ENCODE measurements around the gene METTL15.
"Not testable (repeated sequence)": the region's sequence is repeated elsewhere in the genome, so short reads cannot be mapped to it uniquely, and the experiment has no call there.

The METTL15 gene

DNA sequence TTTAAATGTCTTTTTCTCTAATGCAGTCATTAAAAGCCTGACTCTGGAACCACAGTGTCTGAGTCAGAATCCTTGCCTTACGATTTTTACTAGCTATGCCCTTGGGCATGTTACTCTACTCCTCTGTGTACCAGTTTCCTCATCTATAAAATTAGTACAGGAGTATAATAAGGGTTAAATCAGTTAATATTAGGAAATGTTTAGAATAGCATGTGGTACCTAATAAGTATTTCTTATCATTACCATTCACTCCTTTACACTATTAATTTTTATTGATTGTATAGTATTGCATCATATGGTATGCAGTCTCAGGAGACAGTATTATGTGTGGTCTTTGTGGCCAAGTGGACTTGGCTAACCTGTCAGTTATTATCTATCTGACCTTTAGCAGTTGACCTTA, 68.2 kb downstream of the METTL15 start:
- no peak overlapping the region for H3K4me3 Mint-ChIP-seq
- H3K4me1 Mint-ChIP-seq = no peaks in the 10 kb centered on the region
- no peak for DNase-seq
- no peak overlapping the region for H3K27ac Mint-ChIP-seq
- peaks cover 11% of the 10 kb centered on the region for H3K9me3 Mint-ChIP-seq
- H3K27me3 Mint-ChIP-seq (ENCODE audit: low read depth, poor library complexity) = no peaks in the 10 kb centered on the region
- TF ChIP-seq, protein P1, sequence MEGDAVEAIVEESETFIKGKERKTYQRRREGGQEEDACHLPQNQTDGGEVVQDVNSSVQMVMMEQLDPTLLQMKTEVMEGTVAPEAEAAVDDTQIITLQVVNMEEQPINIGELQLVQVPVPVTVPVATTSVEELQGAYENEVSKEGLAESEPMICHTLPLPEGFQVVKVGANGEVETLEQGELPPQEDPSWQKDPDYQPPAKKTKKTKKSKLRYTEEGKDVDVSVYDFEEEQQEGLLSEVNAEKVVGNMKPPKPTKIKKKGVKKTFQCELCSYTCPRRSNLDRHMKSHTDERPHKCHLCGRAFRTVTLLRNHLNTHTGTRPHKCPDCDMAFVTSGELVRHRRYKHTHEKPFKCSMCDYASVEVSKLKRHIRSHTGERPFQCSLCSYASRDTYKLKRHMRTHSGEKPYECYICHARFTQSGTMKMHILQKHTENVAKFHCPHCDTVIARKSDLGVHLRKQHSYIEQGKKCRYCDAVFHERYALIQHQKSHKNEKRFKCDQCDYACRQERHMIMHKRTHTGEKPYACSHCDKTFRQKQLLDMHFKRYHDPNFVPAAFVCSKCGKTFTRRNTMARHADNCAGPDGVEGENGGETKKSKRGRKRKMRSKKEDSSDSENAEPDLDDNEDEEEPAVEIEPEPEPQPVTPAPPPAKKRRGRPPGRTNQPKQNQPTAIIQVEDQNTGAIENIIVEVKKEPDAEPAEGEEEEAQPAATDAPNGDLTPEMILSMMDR (IDR thresholded peaks at IDR 0.05) = no peak
- peaks cover 41% of the 10 kb centered on the region for H3K36me3 Mint-ChIP-seq (ENCODE audit: low read depth)

DNA sequence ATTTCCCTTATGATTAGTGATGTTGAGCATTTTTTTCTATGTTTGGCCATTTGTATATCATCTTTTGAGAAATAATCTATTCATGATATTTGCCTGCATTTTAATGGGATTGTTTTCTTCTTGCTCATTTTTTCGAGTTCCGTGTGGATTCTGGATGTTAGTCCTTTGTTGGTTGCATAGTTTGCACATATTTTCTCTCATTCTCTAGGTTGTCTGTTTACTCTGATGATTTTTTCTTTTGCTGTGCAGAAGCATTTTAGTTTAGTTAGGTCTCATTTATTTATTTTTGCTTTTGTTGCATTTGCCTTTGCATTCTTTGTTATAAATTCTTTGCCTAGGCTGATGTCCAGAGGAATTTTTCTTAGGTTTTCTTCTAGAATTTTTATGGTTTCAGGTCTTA, 87.3 kb downstream of the METTL15 start:
- Mint-ChIP-seq H3K27me3 (ENCODE audit: low read depth, poor library complexity) (no peaks in the 10 kb centered on the region), H3K4me1 (no peaks in the 10 kb centered on the region), H3K9me3 (peaks cover 8% of the 10 kb centered on the region), H3K4me3 (no peak overlapping the region), H3K27ac (no peak overlapping the region), H3K36me3 (ENCODE audit: low read depth) (peaks cover 40% of the 10 kb centered on the region)
- no peak for DNase-seq
- TF ChIP-seq, protein P1 (IDR thresholded peaks at IDR 0.05) = no peak

DNA sequence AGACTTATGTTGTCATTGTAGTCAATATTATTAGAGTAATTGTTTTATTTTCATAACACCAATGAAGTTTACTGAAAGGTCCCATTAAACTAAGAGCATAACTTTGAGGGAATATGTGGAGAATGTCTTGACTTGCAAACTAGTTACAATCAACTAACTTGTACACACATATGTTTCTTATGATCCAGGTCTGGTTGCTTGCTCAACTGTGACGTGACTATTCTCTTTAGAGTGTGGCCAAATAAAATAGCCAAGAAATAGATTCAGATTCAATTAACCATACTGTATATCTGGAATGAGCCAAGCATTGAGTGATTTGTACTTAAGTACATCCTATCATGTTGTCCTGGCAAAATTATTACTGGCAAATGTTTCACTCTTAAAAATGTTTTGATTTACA, 101.7 kb downstream of the METTL15 start:
- TF ChIP-seq, protein P1 (IDR thresholded peaks at IDR 0.05) = no peak
- no peak for DNase-seq
- Mint-ChIP-seq H3K36me3 (ENCODE audit: low read depth) (peaks cover 35% of the 10 kb centered on the region), H3K9me3 (peaks cover 8% of the 10 kb centered on the region), H3K27me3 (ENCODE audit: low read depth, poor library complexity) (no peaks in the 10 kb centered on the region), H3K4me1 (no peaks in the 10 kb centered on the region), H3K27ac (no peak overlapping the region), H3K4me3 (no peak overlapping the region)

DNA sequence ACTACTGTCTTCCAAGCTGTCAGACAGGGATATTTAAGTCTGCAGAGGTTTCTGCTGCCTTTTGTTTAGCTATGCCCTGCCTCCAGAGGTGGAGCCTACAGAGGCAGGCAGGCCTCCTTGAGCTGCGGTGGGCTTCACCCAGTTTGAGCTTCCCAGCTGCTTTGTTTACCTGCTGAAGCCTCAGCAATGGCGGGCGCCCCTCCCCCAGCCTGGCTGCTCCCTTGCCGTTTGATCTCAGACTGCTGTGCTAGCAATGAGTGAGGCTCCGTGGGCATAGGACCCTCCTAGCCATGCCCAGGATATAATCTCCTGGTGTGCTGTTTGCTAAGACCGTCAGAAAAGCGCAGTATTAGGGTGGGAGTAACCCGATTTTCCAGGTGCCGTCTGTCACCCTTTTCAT, 113.9 kb downstream of the METTL15 start:
- H3K27me3 Mint-ChIP-seq (ENCODE audit: low read depth, poor library complexity); H3K27ac Mint-ChIP-seq; H3K4me3 Mint-ChIP-seq; H3K4me1 Mint-ChIP-seq; DNase-seq: not testable (repeated sequence)
- Mint-ChIP-seq H3K36me3 (ENCODE audit: low read depth) (peaks cover 60% of the 10 kb centered on the region), H3K9me3 (peaks cover 48% of the 10 kb centered on the region)

DNA sequence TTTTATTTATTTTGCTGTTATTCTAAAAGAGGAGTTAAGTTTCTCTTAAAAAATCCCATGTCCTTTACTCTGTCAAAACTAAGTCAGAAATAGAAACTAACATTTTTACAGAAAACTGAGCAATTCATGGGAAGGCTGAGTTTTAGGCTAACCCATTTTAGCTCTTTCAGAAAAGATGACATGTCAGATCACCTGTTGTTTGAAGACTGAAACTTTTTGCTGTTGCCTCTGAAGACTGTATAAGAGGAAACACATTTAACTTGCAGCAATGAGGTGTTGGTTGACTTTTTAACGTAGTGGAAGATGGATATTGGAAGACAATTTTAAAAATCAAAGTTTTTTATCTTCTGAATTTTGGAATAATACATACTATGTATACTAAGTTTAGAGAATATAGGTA, 115.4 kb downstream of the METTL15 start:
- peaks cover 38% of the 10 kb centered on the region for H3K9me3 Mint-ChIP-seq
- no peak overlapping the region for H3K4me3 Mint-ChIP-seq
- H3K27me3 Mint-ChIP-seq (ENCODE audit: low read depth, poor library complexity) = no peaks in the 10 kb centered on the region
- TF ChIP-seq, protein P1 (IDR thresholded peaks at IDR 0.05) = no peak
- peaks cover 46% of the 10 kb centered on the region for H3K36me3 Mint-ChIP-seq (ENCODE audit: low read depth)
- DNase-seq = no peak
- no peak overlapping the region for H3K27ac Mint-ChIP-seq
- H3K4me1 Mint-ChIP-seq = no peaks in the 10 kb centered on the region

DNA sequence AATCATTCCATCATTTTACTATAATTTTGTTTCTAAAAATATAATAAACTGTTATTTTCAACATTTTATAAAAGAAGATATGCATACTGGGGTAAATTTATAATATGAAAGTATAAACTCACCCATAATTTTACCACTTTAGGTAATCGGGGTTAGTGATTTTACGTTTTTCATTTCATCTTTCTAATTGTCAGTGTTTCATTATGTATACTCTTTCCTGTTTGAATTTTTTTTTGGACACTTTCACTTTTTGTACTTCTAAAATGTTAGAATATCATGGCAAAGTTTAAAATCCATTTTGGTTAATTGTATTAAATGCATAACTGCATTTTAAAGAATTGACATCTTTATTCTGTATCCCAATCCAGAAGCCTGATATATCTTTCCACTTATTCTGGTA, 115.8 kb downstream of the METTL15 start:
- TF ChIP-seq, protein P1 (IDR thresholded peaks at IDR 0.05) = no peak
- Mint-ChIP-seq H3K4me1 (no peaks in the 10 kb centered on the region), H3K27me3 (ENCODE audit: low read depth, poor library complexity) (no peaks in the 10 kb centered on the region), H3K4me3 (no peak overlapping the region), H3K27ac (no peak overlapping the region), H3K9me3 (peaks cover 33% of the 10 kb centered on the region), H3K36me3 (ENCODE audit: low read depth) (peaks cover 42% of the 10 kb centered on the region)
- no peak for DNase-seq

Data from nephron progenitor cell (in vitro differentiated cells).